Measurements from ENCODE around the gene PHYKPL. TPM values are rescaled to one million over a fixed set of nuclear protein-coding genes. Genes with fewer than 3 reads are reported as not detected.

Gene PHYKPL
- total RNA-seq, 1 experiment from 2014 or later = 78.2 TPM

- TF ChIP-seq CTCF (IDR thresholded peaks at IDR 0.05; ENCODE audit: insufficient read depth in 1 of 2, low read depth in 1 of 2, low read length in 1 of 2, severe bottlenecking in 1 of 2, unreplicated experiment in 1 of 2) = no peak
- no peak overlapping the region for H3K27ac Mint-ChIP-seq (ENCODE audit: unreplicated experiment)
- ChIA-PET CTCF (no interaction called here), POLR2A (interaction anchor here (0.6 kb wide), 1 partner anchor 8 kb away, joined by 5 read pairs; no protein-coding TSS in a partner anchor)
- H3K4me1 Mint-ChIP-seq (ENCODE audit: low read depth, unreplicated experiment) = no peaks in the 10 kb centered on the region
- Histone ChIP-seq H3K36me3 (ENCODE audit: control insufficient read depth, insufficient read depth, low read length) (no peaks in the 10 kb centered on the region), H3K4me3 (ENCODE audit: low read depth, low read length) (no peak overlapping the region), H3K4me1 (no peaks in the 10 kb centered on the region), H3K27me3 (replicated peaks; ENCODE audit: control insufficient read depth, insufficient read depth, low read length) (no peaks in the 10 kb centered on the region), H3K9me3 (no peaks in the 10 kb centered on the region)
- intact Hi-C loops (cut with micrococcal nuclease; ENCODE audit: unreplicated experiment) = no loop called here
- DNase-seq = no peak
- no peaks in the 10 kb centered on the region for H3K27me3 Mint-ChIP-seq (ENCODE audit: insufficient read depth, unreplicated experiment)
- H3K9me3 Mint-ChIP-seq (ENCODE audit: unreplicated experiment) = no peaks in the 10 kb centered on the region
- BruUV-seq (replicated peaks) = no TSS peak
- H3K4me3 Mint-ChIP-seq (ENCODE audit: unreplicated experiment) = no peak overlapping the region
- no peaks in the 10 kb centered on the region for H3K36me3 Mint-ChIP-seq (ENCODE audit: insufficient read depth, unreplicated experiment)
Measured at GRCh38 chr5:178238711-178239592, 6.3 kb upstream of the PHYKPL start.

- intact Hi-C loops (cut with micrococcal nuclease; ENCODE audit: unreplicated experiment) = no loop called here
- Histone ChIP-seq H3K9me3 (no peaks in the 10 kb centered on the region), H3K4me3 (ENCODE audit: low read depth, low read length) (no peak overlapping the region), H3K27me3 (replicated peaks; ENCODE audit: control insufficient read depth, insufficient read depth, low read length) (no peaks in the 10 kb centered on the region), H3K36me3 (ENCODE audit: control insufficient read depth, insufficient read depth, low read length) (no peaks in the 10 kb centered on the region), H3K4me1 (no peaks in the 10 kb centered on the region)
- no TSS peak for BruUV-seq (replicated peaks)
- CTCF ChIA-PET = no interaction called here
- H3K27ac Mint-ChIP-seq (ENCODE audit: unreplicated experiment) = no peak overlapping the region
- no peaks in the 10 kb centered on the region for H3K36me3 Mint-ChIP-seq (ENCODE audit: insufficient read depth, unreplicated experiment)
- H3K4me3 Mint-ChIP-seq (ENCODE audit: unreplicated experiment) = no peak overlapping the region
- no peaks in the 10 kb centered on the region for H3K27me3 Mint-ChIP-seq (ENCODE audit: insufficient read depth, unreplicated experiment)
- POLR2A ChIA-PET = no interaction called here
- no peak for TF ChIP-seq CTCF (IDR thresholded peaks at IDR 0.05; ENCODE audit: insufficient read depth in 1 of 2, low read depth in 1 of 2, low read length in 1 of 2, severe bottlenecking in 1 of 2, unreplicated experiment in 1 of 2)
- no peak for DNase-seq
- no peaks in the 10 kb centered on the region for H3K4me1 Mint-ChIP-seq (ENCODE audit: low read depth, unreplicated experiment)
- H3K9me3 Mint-ChIP-seq (ENCODE audit: unreplicated experiment) = no peaks in the 10 kb centered on the region
Measured at GRCh38 chr5:178238313-178238635, 5.7 kb upstream of the PHYKPL start.

GRCh38 chr5:178237431-178238312 is 5.1 kb upstream of the PHYKPL start:
- no peak for DNase-seq
- Mint-ChIP-seq H3K4me3 (ENCODE audit: unreplicated experiment) (no peak overlapping the region), H3K9me3 (ENCODE audit: unreplicated experiment) (no peaks in the 10 kb centered on the region), H3K36me3 (ENCODE audit: insufficient read depth, unreplicated experiment) (no peaks in the 10 kb centered on the region), H3K27me3 (ENCODE audit: insufficient read depth, unreplicated experiment) (no peaks in the 10 kb centered on the region), H3K4me1 (ENCODE audit: low read depth, unreplicated experiment) (no peaks in the 10 kb centered on the region), H3K27ac (ENCODE audit: unreplicated experiment) (no peak overlapping the region)
- BruUV-seq (replicated peaks) = no TSS peak
- Histone ChIP-seq H3K9me3 (no peaks in the 10 kb centered on the region), H3K4me1 (peaks cover 4% of the 10 kb centered on the region; the same call in 1 of the 2 replicates), H3K27me3 (replicated peaks; ENCODE audit: control insufficient read depth, insufficient read depth, low read length) (no peaks in the 10 kb centered on the region), H3K4me3 (ENCODE audit: low read depth, low read length) (no peak overlapping the region), H3K36me3 (ENCODE audit: control insufficient read depth, insufficient read depth, low read length) (no peaks in the 10 kb centered on the region)
- POLR2A ChIA-PET = no interaction called here
- intact Hi-C loops (cut with micrococcal nuclease; ENCODE audit: unreplicated experiment) = no loop called here
- CTCF ChIA-PET = interaction anchor here (0.6 kb wide), 1 partner anchor 379 kb away, joined by 3 read pairs; no protein-coding TSS in a partner anchor
- no peak for TF ChIP-seq CTCF (IDR thresholded peaks at IDR 0.05; ENCODE audit: insufficient read depth in 1 of 2, low read depth in 1 of 2, low read length in 1 of 2, severe bottlenecking in 1 of 2, unreplicated experiment in 1 of 2)
